T47D (cell line): ENCODE measurements around the gene PAIP2.
"Not testable (repeated sequence)": the region's sequence is repeated elsewhere in the genome, so short reads cannot be mapped to it uniquely, and the experiment has no call there.

Experiments used
- DNase-seq, 2 experiments: peaks; one replicate each; pipeline versions ENCODE4 v3.0.0 to v3.0.0-alpha.2; 2011 to 2012; ENCODE audit warnings: low read depth in 1 of 2, low spot score in 1 of 2
- JUND ChIP-seq: IDR thresholded peaks from 2 replicates; pipeline ENCODE4 v1.6.1; 2012; ENCODE audit warnings: low read depth
- in situ Hi-C: cut with HindIII; loops from 2 replicates; pipeline ENCODE4 v1.10.0; 2016; ENCODE audit warnings: low sequenced_read_pairs, low pct_unique_long_range_greater_than_20kb

The PAIP2 gene

GRCh38 chr5:139344177-139344576 is 2.5 kb downstream of the PAIP2 start:
- in situ Hi-C loops: no loop called here
- DNase-seq: no peak
- no peak for TF ChIP-seq JUND

GRCh38 chr5:139345442-139345841 is 3.8 kb downstream of the PAIP2 start:
- DNase-seq, in situ Hi-C loops: not testable (repeated sequence)

- DNase-seq, in situ Hi-C loops: not testable (repeated sequence)
These were observed 6.2 kb downstream of the PAIP2 start for GRCh38 chr5:139347863-139348262.

GRCh38 chr5:139354186-139354585 is 12.5 kb downstream of the PAIP2 start:
- in situ Hi-C loops: no loop called here
- no peak for TF ChIP-seq JUND
- DNase-seq: no peak

GRCh38 chr5:139355900-139356299 is 14.2 kb downstream of the PAIP2 start:
- in situ Hi-C loops, DNase-seq: not testable (repeated sequence)

- DNase-seq: no peak
- TF ChIP-seq JUND: no peak
- in situ Hi-C loops: no loop called here
These were observed 16.4 kb downstream of the PAIP2 start for GRCh38 chr5:139358064-139358463.

- DNase-seq: no peak
- in situ Hi-C loops: no loop called here
These were observed 18.7 kb downstream of the PAIP2 start for GRCh38 chr5:139360384-139360783.

GRCh38 chr5:139361835-139362429 is 20.3 kb downstream of the PAIP2 start:
- no peak for DNase-seq
- no peak for TF ChIP-seq JUND
- in situ Hi-C loops: no loop called here

More at GRCh38 chr5:139360384-139360783, 18.7 kb downstream of the PAIP2 start:
- TF ChIP-seq JUND: no peak

- no peak for TF ChIP-seq JUND
- in situ Hi-C loops: no loop called here
These were observed 22.3 kb downstream of the PAIP2 start for GRCh38 chr5:139363937-139364336.

GRCh38 chr5:139364466-139364865 is 22.8 kb downstream of the PAIP2 start:
- DNase-seq: no peak
- in situ Hi-C loops: no loop called here
- no peak for TF ChIP-seq JUND

More at GRCh38 chr5:139363937-139364336, 22.3 kb downstream of the PAIP2 start:
- DNase-seq: no peak

- in situ Hi-C loops: no loop called here
- no peak for TF ChIP-seq JUND
- DNase-seq: no peak
These were observed 27.0 kb downstream of the PAIP2 start for GRCh38 chr5:139368613-139369012.

GRCh38 chr5:139369181-139369580 is 27.5 kb downstream of the PAIP2 start:
- in situ Hi-C loops: no loop called here
- no peak for DNase-seq
- no peak for TF ChIP-seq JUND

- no peak for TF ChIP-seq JUND
- no peak for DNase-seq
- in situ Hi-C loops: no loop called here
These were observed 30.1 kb downstream of the PAIP2 start for GRCh38 chr5:139371482-139372435.
